Naive thymus-derived CD4-positive, alpha-beta T cell (primary cell): ENCODE results near the gene MT3. TPM values are rescaled to one million over a fixed set of nuclear protein-coding genes. Genes with fewer than 3 reads are reported as not detected.
A peak's percentile ranks its signal among the peaks of the same experiment; 100 is the strongest.

Source experiments
- ATAC-seq: fragments of 150-1000 bp; cut with Tn5 transposase; 2 replicates; pipeline ENCODE4 v1.10.0; 2021; ENCODE audit warnings: mild to moderate bottlenecking, moderate library complexity
- CTCF ChIA-PET: fragments of 350-600 bp; sonication (Branson Sonifier 250); formaldehyde crosslinking; loops from one replicate; lab custom pipeline; 2021; ENCODE audit warnings: antibody characterized with exemption; lab: Charles Lee
- POLR2A ChIA-PET: fragments of 350-600 bp; sonication (Branson Sonifier 250); formaldehyde crosslinking; loops from one replicate; lab custom pipeline; 2021; ENCODE audit warnings: antibody characterized with exemption, inconsistent platforms; lab: Charles Lee
- DNase-seq, 9 donors: peaks; one replicate each; pipeline versions ENCODE4 v3.0.0 to v3.0.0-alpha.2; 2020 to 2022; ENCODE audit warnings: mixed read lengths in 1 of 9
- H3K27ac ChIP-seq: one replicate; pipeline ENCODE4 v1.7.0; 2013; ENCODE audit warnings: mild to moderate bottlenecking, low read depth, low read length, moderate library complexity
- H3K27me3 ChIP-seq, 2 donors: one replicate each; pipeline ENCODE4 v1.7.0; 2013; ENCODE audit warnings: low read length in 2 of 2, mild to moderate bottlenecking in 2 of 2, moderate library complexity in 2 of 2; ENCODE audit not compliant: control insufficient read depth in 2 of 2, insufficient read depth in 2 of 2
- H3K36me3 ChIP-seq, 3 experiments: 1 replicate in 2 of 3; 2 replicates in 1 of 3; pipeline ENCODE4 v1.7.0; 2013; ENCODE audit warnings: low read length in 3 of 3, mild to moderate bottlenecking in 3 of 3, moderate library complexity in 1 of 3; ENCODE audit not compliant: insufficient read depth in 3 of 3, control insufficient read depth in 2 of 3
- H3K4me1 ChIP-seq, 2 donors: one replicate each; pipeline ENCODE4 v1.7.0; 2013; ENCODE audit warnings: low read length in 2 of 2, mild to moderate bottlenecking in 2 of 2, moderate library complexity in 1 of 2; ENCODE audit not compliant: control insufficient read depth in 2 of 2, insufficient read depth in 2 of 2
- H3K4me3 ChIP-seq: 2 replicates; pipeline ENCODE4 v1.7.0; 2013; ENCODE audit warnings: mild to moderate bottlenecking, low read length
- H3K9me3 ChIP-seq, 3 experiments: 1 replicate in 2 of 3; 2 replicates in 1 of 3; pipeline ENCODE4 v1.7.0; 2013; ENCODE audit warnings: low read length in 3 of 3; ENCODE audit not compliant: control insufficient read depth in 2 of 3
- H3K27ac Mint-ChIP-seq, 9 donors: one replicate each; pipeline ENCODE4 v1.8.0; 2020 to 2022; ENCODE audit warnings: mixed read lengths in 9 of 9, mild to moderate bottlenecking in 8 of 9, moderate library complexity in 5 of 9, inconsistent platforms in 2 of 9
- H3K27me3 Mint-ChIP-seq, 5 donors: one replicate each; pipeline ENCODE4 v1.8.0; 2021 to 2022; ENCODE audit warnings: mixed read lengths in 5 of 5, mild to moderate bottlenecking in 1 of 5
- H3K36me3 Mint-ChIP-seq, 5 donors: one replicate each; pipeline ENCODE4 v1.8.0; 2020 to 2022; ENCODE audit warnings: mixed read lengths in 5 of 5, mild to moderate bottlenecking in 3 of 5, inconsistent platforms in 1 of 5
- H3K4me1 Mint-ChIP-seq, 7 donors: one replicate each; pipeline ENCODE4 v1.8.0; 2020 to 2022; ENCODE audit warnings: mixed read lengths in 7 of 7, mild to moderate bottlenecking in 3 of 7, inconsistent platforms in 1 of 7
- H3K4me3 Mint-ChIP-seq, 10 donors: one replicate each; pipeline ENCODE4 v1.8.0; 2020 to 2022; ENCODE audit warnings: mild to moderate bottlenecking in 10 of 10, mixed read lengths in 10 of 10, moderate library complexity in 6 of 10, inconsistent platforms in 2 of 10
- H3K9me3 Mint-ChIP-seq, 11 donors: one replicate each; pipeline ENCODE4 v1.8.0; 2020 to 2022; ENCODE audit warnings: mixed read lengths in 11 of 11, mild to moderate bottlenecking in 4 of 11, inconsistent platforms in 1 of 11, moderate library complexity in 1 of 11
- intact Hi-C, 2 donors: fragments of 100-400 bp; cut with micrococcal nuclease; formaldehyde crosslinking; loops; one replicate each; pipeline ENCODE4 v1.15.1; 2023
- polyA plus RNA-seq, 2 donors: library from polyadenylated mRNA; unstranded; fragments of 300-500 nt; fragmentation: Illumina TruSeq; gene quantifications; one replicate each; pipeline ENCODE4 v1.2.3, GENCODE V29; 2021
- total RNA-seq, 6 experiments: library from RNA in 5 of 6; stranded (reverse) in 5 of 6; gene quantifications; 1 replicate in 5 of 6; 2 replicates in 1 of 6; pipeline ENCODE4 v1.2.3 and lab custom pipeline; 2021 to 2026

MT3 gene
- total and polyA plus RNA-seq, 7 experiments from 2014 or later, result 0.76 to 4.5 (median 3.8) TPM; not detected in 2

DNA sequence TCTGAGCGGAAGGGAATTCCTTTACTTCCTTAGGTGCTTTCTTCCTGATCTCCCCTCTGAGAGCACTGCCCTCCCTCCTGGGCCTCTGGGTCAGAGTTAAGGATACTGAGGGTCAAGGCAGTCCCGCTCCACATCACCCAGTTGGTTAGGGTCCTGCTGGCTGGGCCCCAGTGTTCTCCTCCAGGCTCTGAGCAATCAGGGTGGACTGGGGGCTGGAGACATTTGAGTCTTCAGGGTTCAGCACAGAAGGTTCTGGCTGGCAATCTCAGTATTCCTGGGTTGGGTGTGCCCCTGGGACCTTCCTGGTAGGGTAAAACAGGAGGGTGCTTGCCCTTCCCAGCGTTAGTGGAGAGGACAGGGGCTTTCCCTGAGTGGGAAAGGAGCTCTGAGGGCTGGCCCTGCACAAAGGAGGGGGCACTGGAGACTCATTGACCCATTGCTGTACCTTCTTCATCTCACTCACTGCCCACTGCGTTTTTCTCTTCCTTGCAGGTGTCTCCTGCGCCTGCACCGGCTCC is 43.6 kb downstream of the MT3 start:
- ATAC-seq, result no peak
- peaks cover 0 to 4% (median 0%) of the 10 kb centered on the region in 5 donors for H3K36me3 Mint-ChIP-seq
- Histone ChIP-seq H3K9me3 (no peaks in the 10 kb centered on the region), H3K36me3 (no peaks in the 10 kb centered on the region), H3K4me3 (no peak overlapping the region), H3K27ac (no peak overlapping the region), H3K27me3 (peaks cover 3 to 35% of the 10 kb centered on the region in 2 donors), H3K4me1 (peaks cover 4 to 10% of the 10 kb centered on the region in 2 donors)
- peak overlapping the region in 8 of 10 donors; percentile 49 to 85 (median 65) for H3K4me3 Mint-ChIP-seq
- POLR2A ChIA-PET, result interaction anchor here (1.0 kb wide), 1 partner anchor 9 kb away, joined by 5 read pairs; no protein-coding TSS in a partner anchor
- H3K4me1 Mint-ChIP-seq, result peaks cover 16 to 45% (median 27%) of the 10 kb centered on the region in 7 donors
- H3K9me3 Mint-ChIP-seq, result peaks cover 0 to 4% (median 0%) of the 10 kb centered on the region in 11 donors
- DNase-seq, result no peak
- peaks cover 67 to 80% (median 71%) of the 10 kb centered on the region in 5 donors for H3K27me3 Mint-ChIP-seq
- intact Hi-C loops, result no loop called here
- no peak overlapping the region for H3K27ac Mint-ChIP-seq
- CTCF ChIA-PET, result no interaction called here

DNA sequence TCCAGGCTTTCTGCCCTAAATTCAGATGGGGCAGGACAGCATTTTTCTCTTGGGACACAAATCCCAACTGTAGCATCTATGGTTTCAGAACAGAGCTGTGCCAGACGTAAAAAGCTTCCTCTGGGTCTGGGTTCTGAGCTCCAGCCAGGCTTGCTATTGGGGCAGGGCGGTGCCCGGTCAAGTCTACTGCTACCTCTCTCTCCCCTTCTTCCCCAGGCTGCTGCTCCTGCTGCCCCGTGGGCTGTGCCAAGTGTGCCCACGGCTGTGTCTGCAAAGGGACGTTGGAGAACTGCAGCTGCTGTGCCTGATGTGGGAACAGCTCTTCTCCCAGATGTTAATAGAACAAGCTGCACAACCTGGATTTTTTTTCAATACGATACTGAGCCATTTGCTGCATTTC is 44.2 kb downstream of the MT3 start:
- peaks cover 72 to 82% (median 75%) of the 10 kb centered on the region in 5 donors for H3K27me3 Mint-ChIP-seq
- no peak overlapping the region for H3K27ac Mint-ChIP-seq
- peaks cover 3 to 38% of the 10 kb centered on the region in 2 donors for H3K27me3 ChIP-seq

DNA sequence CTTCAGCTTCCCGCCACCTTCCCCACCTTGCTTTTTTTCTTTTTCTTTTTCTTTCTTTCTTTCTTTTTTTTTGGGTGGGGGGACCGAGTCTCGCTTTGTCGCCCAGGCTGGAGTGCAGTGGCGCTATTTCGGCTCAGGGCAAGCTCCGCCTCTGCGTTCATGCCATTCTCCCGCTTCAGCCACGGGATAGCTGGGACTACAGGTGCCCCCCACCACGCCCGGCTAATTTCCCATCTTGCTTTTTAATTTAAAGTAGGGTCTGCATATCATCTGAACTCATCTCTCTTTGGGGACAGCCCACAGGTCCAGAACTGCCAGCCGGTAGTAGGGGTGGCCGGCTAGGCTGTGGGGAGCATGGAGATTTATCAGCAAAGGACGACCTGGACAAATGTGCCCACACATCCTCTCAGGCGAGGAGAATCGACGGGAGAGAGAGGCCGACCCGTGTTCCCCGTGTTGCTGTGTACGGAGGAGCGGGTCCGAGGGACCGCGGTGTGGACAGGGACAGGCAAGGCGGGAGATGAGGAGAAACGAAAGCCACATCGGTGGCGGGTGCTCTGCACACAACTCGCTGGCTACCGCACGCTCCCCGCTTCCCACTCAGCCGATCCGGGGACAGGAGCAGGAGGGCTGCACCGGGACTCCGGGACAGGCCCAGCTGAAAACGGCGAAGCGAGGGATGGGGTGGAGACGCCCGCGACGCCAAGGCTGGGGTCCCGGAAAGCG is 45.5 kb downstream of the MT3 start:
- H3K4me1 ChIP-seq, result peaks cover 4 to 10% of the 10 kb centered on the region in 2 donors
- H3K27me3 ChIP-seq, result peaks cover 7 to 38% of the 10 kb centered on the region in 2 donors
- Mint-ChIP-seq H3K36me3 (peaks cover 0 to 4% (median 0%) of the 10 kb centered on the region in 5 donors), H3K27ac (no peak overlapping the region), H3K27me3 (peaks cover 82 to 91% (median 85%) of the 10 kb centered on the region in 5 donors), H3K4me3 (peak overlapping the region; percentile 39 to 83 (median 73)), H3K9me3 (peaks cover 0 to 4% (median 0%) of the 10 kb centered on the region in 11 donors), H3K4me1 (peaks cover 20 to 50% (median 28%) of the 10 kb centered on the region in 7 donors)
- no peak for DNase-seq
- no peaks in the 10 kb centered on the region for H3K36me3 ChIP-seq
- no peaks in the 10 kb centered on the region for H3K9me3 ChIP-seq
- CTCF ChIA-PET, result interaction anchor here (0.7 to 1.6 kb wide), 3 partner anchors 11 to 156 kb away, joined by 3 read pairs; no protein-coding TSS in a partner anchor
- H3K4me3 ChIP-seq, result no peak overlapping the region
- intact Hi-C loops, result no loop called here
- ATAC-seq, result no peak
- POLR2A ChIA-PET, result interaction anchor here (1.0 kb wide), 1 partner anchor 9 kb away, joined by 5 read pairs; no protein-coding TSS in a partner anchor
- H3K27ac ChIP-seq, result no peak overlapping the region

More for the DNA sequence above, 44.2 kb downstream of the MT3 start:
- Histone ChIP-seq H3K36me3 (no peaks in the 10 kb centered on the region), H3K9me3 (no peaks in the 10 kb centered on the region), H3K27ac (no peak overlapping the region), H3K4me1 (peaks cover 4 to 10% of the 10 kb centered on the region in 2 donors), H3K4me3 (no peak overlapping the region)
- H3K36me3 Mint-ChIP-seq, result peaks cover 0 to 4% (median 0%) of the 10 kb centered on the region in 5 donors
- ChIA-PET POLR2A (no interaction called here), CTCF (no interaction called here)
- no peak for DNase-seq
- H3K9me3 Mint-ChIP-seq, result peaks cover 0 to 4% (median 0%) of the 10 kb centered on the region in 11 donors
- no peak for ATAC-seq
- peaks cover 18 to 48% (median 28%) of the 10 kb centered on the region in 7 donors for H3K4me1 Mint-ChIP-seq
- intact Hi-C loops, result no loop called here
- H3K4me3 Mint-ChIP-seq, result peak overlapping the region in 3 of 10 donors; percentile 66 to 85 (median 71)

DNA sequence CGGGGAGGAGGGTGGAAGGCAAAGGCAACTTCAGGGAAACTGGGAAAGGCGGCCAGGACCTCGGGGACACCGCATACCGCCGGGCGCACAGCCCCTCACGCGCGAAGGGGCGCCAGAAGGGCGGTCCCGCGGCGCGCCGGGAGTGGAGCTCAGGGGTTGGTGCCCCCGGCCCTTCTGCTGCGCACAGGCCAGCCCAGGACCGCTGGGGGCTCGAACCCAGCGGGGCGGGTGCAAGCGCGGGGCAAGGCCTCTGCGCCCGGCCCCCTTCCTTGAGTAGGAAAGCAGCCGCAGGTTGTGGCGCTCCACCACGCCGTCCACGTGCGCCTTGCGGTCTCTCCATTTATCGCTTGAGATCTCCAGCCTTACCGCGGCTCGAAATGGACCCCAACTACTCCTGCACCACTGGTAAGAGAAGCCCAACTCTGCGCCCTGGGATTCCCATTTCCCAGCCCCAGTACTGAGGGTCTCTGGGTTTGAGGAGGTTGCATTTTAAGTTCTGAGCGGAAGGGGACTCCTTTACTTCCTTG is 46.2 kb downstream of the MT3 start:
- Histone ChIP-seq H3K4me1 (peaks cover 4 to 10% of the 10 kb centered on the region in 2 donors), H3K9me3 (no peaks in the 10 kb centered on the region), H3K36me3 (no peaks in the 10 kb centered on the region), H3K27me3 (peaks cover 7 to 38% of the 10 kb centered on the region in 2 donors), H3K27ac (no peak overlapping the region), H3K4me3 (no peak overlapping the region)
- ChIA-PET CTCF (interaction anchor here (0.9 to 1.6 kb wide), 2 partner anchors 11 to 27 kb away, joined by 3 read pairs; no protein-coding TSS in a partner anchor), POLR2A (no interaction called here)
- ATAC-seq (no peak), DNase-seq (no peak)
- H3K9me3 Mint-ChIP-seq, result peaks cover 0 to 4% (median 0%) of the 10 kb centered on the region in 11 donors
- H3K36me3 Mint-ChIP-seq, result peaks cover 0 to 4% (median 0%) of the 10 kb centered on the region in 5 donors
- no peak overlapping the region for H3K27ac Mint-ChIP-seq
- peaks cover 83 to 94% (median 89%) of the 10 kb centered on the region in 5 donors for H3K27me3 Mint-ChIP-seq
- peaks cover 20 to 48% (median 28%) of the 10 kb centered on the region in 7 donors for H3K4me1 Mint-ChIP-seq
- peak overlapping the region; percentile 48 to 83 (median 70) for H3K4me3 Mint-ChIP-seq
- intact Hi-C loops, result no loop called here

DNA sequence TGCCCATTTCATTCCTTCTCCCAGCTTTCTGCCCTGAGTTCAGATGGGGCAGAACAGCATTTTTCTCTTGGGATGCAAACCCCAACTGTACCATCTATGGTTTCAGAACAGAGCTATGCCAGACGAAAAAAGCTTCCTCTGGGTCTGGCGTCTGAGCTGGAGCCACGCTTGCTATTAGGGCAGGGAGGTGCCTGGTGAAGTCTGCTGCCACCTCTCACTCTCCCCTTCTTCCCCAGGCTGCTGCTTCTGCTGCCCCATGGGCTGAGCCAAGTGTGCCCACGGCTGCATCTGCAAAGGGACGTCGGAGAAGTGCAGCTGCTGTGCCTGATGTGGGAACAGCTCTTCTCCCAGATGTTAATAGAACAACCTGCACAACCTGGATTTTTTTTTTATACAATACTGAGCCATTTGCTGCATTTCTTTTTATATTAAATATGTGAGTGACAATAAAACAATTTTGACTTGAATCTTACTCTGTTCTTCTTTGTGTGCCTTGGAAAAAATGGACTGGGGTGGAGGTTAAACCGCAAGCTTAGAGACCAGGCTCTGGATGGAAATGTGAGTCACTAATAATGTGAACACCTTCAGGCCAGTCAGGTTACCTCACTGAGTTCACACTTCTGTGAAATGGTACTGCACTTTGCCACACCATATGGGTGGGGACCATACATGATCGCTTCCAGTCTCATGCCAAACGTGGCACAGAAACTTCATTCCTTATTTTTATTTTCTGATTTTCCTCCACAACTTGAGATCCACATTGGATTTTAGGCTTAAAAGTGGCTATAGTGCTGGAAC is 47.5 kb downstream of the MT3 start:
- no peak overlapping the region for H3K4me3 ChIP-seq
- H3K27ac ChIP-seq, result no peak overlapping the region
- Mint-ChIP-seq H3K9me3 (peaks cover 0 to 6% (median 0%) of the 10 kb centered on the region in 11 donors), H3K27me3 (peaks cover 79 to 92% (median 85%) of the 10 kb centered on the region in 5 donors), H3K36me3 (peaks cover 0 to 2% (median 0%) of the 10 kb centered on the region in 5 donors), H3K4me3 (peak overlapping the region in 1 of 10 donors; percentile 57), H3K27ac (no peak overlapping the region), H3K4me1 (peaks cover 18 to 43% (median 29%) of the 10 kb centered on the region in 7 donors)
- ATAC-seq (no peak), DNase-seq (no peak)
- H3K36me3 ChIP-seq, result no peaks in the 10 kb centered on the region
- H3K9me3 ChIP-seq, result no peaks in the 10 kb centered on the region
- ChIA-PET CTCF (interaction anchor here (0.6 to 1.3 kb wide), 3 partner anchors 9 to 142 kb away, joined by 3 to 4 read pairs (median 3); no protein-coding TSS in a partner anchor), POLR2A (interaction anchor here (1.1 kb wide), 1 partner anchor 28 kb away, joined by 3 read pairs; the partner anchor contains the start of gene MT2A)
- peaks cover 7 to 35% of the 10 kb centered on the region in 2 donors for H3K27me3 ChIP-seq
- H3K4me1 ChIP-seq, result peaks cover 4 to 10% of the 10 kb centered on the region in 2 donors
- intact Hi-C loops, result no loop called here
